HG02571 (cell line): ENCODE measurements around the gene CASP12.
A peak's percentile ranks its signal among the peaks of the same experiment; 100 is the strongest.

Experiments
- ATAC-seq: cut with Tn5 transposase; IDR thresholded peaks from one replicate; pipeline ENCODE4 v1.9.1; 2021; ENCODE audit warnings: mild to moderate bottlenecking, moderate library complexity; ENCODE audit not compliant: unreplicated experiment

Gene CASP12

DNA sequence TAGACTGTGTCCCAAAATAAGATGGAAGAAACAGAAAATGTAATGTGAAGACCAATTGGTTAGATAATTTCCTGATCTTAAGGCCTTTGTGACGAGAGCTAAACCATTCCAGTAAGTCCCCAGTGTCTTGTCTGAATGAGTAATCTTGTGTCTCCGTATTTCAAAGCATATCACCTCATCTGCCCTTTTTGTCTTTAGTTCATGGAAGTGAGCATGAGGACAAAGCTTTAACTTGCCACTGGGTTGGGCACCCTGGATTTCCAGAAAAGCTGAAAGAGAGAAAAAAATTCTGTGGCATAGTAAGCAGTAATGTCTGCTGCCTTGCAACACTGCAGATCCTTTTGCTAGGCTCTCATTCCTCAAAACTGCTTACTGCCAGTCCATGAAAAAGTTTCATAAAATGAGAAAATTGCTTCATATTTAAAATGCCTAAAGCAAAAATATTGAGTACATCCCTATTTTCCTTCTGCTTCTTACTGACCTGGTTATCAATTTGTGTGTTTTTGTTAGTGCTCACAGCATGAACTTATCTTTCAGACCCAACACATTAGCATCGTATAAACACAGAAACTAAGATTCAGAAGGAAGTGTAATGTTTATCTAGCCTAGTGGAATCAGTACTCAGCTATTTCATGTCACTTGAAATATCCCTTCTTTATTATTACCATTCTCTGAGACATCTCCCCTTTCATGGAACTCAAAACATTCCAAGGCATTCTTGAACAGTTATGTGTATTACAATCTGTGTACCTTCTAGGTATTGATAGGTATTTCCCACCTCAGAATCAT lies 5.3 kb downstream of the CASP12 start:
- ATAC-seq, result no peak

DNA sequence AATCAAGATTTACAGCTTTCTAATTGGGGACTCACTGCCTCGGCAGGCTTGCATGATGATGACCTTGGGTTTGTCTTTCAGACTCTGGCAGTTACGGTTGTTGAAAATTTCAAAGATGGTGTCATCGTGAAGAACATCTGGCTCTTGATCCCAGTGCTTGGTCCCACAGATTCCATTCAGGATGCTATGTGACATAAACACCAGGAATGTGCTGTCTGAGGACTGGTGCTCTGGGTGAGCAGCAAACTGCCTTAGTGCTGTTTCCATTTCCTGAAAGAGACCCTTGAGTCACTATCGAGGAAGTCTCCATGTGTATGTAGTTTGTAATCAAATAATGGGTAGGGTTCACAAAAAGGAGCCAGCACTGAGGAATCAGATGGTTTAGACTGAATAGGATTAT lies 7.1 kb downstream of the CASP12 start:
- no peak for ATAC-seq

DNA sequence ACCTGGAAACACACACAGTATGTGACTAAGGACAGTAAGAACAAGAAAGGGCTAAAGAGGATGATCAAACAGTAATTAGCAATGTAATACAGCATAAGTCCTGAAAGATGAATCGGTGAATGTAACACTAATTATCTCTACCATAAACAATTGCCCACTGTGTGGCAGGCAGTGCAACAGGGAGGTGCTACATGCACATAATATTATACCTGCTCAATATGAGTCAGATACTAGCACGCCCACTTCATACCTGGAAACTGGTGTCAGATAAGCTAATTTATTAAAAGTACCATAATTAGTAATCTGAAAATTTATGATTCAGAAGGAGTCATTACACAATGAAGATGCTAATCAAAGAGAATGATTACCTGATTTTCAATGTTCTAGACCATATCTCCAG lies 14.9 kb downstream of the CASP12 start:
- no peak for ATAC-seq

DNA sequence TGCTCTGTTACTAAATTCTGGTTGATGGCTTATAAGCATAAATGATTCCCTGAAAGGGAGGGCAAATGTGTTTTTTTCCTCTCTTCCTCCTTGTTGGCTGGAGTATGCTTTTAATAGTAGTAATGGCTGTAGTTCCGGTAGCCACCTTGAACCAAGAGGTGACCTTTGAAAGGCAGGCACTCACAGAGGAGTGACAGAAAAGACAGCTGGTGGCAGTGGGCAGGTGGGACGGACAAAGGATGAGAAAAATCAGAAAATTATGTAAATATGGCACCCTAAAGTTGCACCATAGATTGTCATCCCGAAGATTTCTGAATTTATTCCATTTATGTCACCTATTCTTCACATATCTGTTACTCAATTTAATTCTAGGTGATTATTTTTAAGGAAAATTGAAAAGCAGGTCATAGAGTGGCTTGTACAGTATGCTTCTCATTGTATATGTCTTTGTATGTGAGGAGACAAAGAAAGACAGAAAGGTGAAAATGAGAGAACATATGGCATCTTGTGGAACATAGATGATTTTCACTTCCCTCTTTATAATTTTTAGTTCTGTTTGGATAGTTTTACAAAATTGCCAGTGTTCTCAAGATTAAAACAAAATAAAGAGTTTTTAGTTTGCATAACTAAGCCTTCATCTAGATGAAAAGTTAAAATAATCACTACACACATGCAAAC lies 17.0 kb downstream of the CASP12 start:
- ATAC-seq, result peak; percentile 47

DNA sequence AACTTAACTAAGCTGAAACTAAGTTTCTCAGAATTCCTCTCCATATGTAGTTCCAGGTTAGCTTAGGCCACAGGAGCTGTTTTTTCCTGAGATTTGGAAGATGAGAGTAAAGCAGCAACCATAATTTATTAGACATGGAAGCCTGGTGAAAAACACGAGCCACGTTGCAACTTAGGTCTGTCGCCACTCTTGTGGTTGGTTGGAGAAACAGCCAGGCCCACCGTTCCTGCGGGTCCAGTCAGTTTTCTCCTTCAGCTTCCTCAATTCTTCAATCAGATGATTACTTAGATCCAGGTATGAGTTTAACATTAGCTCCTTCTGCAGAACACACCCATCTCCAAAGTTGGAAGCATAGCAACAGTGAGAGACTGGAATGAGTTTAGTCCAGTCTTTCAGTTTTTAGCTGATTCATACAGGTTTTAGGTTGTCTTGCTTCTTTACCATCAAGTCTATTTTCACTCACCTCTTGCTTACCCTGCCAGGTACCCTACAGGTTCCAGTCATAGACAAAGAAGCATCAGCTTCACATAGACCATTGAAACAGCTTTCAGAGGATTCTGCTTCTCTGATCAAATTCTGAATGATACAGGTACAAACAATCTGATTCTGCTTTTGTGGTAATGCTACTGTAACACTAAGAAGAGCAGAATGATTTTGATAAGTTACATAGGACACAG lies 18.6 kb downstream of the CASP12 start:
- no peak for ATAC-seq

DNA sequence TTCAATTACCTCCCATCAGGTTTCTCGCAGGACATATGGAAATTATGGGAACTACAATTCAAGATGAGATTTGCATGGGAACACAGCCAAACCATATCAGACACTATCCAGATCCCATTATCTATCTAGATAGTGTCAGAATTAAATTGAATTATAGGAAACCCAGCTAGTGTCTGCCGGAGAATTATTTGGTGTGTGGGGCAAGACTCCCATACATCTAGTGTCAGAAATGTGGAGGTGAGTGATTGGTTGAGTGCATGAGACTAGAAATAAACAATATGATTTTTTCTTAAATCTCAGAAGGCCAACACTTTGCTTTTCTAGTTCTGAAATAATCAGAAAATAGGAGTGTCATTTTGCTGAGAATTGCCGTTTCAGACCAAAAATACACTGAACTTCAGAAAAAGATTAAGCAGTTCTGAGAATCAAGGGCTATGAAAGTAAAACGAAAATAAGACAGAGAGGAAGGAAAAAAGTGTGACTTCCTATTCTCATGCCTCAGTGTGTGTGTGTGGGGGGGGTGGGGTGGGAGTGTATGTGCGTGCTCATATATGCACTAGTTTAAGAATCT lies 21.3 kb downstream of the CASP12 start:
- ATAC-seq, result no peak

DNA sequence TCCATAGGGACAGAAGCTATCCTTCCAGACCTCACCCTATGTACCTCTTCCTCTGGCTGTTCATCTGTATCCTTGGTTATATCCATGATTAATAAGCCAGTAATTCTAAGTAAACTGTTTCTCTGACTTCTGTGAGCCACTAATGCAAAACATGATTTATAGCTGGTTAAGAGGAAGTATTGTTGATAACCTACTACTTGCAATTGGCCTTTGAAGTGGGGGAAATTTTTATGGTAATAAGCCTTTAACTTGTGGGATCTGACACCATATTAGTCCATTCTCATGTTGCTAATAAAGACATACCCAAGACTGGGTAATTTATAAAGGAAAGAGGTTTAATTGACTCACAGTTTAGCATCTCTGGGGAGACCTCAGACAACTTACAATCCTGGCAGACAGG lies 21.9 kb downstream of the CASP12 start:
- ATAC-seq, result no peak

DNA sequence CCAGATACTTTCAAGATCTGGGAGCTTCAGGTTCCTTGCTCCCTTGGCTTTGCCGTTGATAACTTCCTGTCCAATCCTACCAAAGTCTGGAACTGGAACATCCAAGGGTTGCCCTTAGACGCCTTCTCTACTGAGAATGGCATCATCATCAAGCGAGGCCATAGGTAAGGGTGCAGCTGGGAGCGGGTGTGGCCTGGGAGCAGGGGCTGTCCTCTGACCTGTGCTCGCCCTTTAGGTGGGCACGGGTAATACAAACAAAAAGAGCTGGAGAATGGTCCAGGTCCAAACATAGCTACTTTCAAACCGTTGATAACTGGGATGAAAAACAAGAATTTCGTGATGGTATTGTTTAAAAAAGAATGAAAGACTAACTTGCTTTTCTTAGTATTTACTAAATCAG lies 25.0 kb downstream of the CASP12 start:
- no peak for ATAC-seq

DNA sequence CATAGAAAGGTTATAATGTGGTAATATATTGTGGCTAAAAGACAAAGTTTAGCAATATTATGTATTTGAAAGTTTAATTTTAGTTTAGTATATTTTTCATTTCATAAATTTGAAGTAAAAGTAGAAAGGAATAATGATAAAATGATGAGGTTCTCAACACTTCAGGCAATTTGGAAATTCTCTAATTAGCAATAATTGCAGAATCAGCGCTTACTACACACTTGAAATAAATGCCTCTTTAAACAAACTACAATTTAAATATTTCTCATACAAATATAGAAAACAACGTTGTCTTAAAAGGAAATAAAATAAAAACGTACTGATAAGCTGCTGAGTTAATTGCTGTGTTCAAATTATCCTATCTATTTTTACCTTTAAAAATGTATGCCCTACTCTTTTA lies 25.9 kb downstream of the CASP12 start:
- ATAC-seq, result no peak

DNA sequence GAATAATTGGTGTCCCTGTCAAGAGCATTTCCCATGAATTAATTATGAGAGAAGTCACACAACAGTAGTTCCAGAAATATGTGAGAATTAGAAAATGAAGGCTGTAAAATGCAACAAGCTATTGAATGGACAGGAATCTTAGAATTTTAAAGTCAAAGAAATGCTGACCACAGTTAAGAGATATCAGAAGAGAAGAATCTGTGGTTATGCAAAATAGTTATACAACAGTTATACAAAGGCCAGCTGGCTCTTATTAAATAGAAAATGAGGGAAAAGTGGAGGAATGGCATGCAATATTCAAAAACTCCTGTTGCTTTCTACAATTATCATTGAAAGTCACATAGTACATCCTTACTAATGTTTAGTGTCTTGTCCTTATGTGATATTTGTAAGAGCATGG lies 27.4 kb downstream of the CASP12 start:
- no peak for ATAC-seq

DNA sequence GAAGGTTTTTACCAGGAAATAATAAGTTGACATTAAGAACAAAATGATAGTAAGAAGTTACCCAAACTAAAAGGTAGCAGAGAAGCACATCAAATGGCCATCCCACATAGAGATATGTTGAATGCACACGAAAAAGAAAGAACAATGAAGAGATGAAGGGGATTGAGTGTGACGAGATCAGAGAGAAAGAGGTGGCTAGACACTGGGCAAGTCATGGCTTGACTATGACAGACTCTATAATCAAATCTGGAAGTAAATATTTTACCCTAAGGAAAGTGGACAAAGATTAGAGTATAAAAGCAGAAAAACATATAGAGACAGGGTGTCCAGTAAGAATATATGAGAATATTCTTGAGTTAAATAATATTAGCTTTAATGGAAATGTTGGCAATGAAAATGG lies 31.4 kb downstream of the CASP12 start:
- ATAC-seq, result no peak

DNA sequence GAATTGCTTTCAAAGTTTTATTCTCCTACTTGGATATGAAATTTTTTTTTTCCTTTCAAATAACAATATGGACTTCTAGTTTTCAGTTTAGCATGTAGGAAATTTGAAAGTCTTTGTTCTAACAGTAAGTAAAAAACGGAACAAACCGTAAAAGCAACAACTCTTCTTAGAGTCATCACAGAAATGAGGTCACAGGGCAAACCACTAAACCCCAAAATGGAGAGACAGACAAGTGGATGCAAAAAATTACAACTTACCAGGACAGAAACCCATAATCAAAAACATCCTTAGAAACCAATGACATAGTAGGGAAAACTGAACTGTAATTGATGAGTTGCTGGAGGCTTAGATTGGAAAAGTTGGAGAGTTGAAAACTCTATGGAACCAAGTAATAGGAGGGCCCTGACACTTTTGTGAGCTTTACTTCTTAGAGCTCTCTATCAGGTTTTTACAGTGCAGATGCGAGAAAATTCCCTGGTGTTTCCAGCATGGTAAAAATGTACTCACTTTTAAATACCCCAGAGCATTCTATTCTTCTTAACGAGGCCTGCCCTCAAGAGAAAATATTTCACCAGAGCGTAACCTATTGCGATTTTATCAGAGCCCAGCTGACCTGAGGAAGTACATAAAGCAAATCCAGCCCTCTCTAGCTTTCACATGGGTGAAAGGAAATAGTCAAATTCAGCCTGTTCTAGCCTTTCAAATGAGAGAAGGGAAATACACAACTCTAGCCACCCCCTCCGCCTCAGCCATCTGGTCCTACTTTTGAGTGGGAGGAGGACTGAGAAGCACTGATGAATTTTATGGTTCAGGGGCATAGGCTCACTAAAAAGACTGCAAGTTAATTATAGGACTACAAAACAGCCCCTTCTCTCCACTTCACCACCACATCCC lies 39.1 kb downstream of the CASP12 start:
- no peak for ATAC-seq

DNA sequence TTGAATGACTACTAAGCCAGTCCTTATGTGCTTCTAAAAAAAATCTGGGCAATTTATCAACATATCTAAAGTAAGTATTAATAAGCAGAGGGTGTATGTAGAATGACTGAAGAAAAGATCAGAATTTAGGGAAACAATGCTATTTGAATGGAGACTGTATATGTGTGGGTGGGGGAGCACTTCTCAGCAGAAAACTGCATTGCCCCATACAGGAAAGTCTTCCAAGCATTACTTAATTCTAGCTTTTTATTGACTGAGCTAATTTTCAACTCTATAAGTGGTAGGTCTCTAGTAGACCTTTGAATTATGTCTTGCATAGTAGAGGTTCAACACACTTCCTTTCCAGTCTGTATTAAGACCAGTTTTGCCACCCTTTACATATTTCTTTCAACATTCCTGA lies 41.7 kb downstream of the CASP12 start:
- no peak for ATAC-seq

DNA sequence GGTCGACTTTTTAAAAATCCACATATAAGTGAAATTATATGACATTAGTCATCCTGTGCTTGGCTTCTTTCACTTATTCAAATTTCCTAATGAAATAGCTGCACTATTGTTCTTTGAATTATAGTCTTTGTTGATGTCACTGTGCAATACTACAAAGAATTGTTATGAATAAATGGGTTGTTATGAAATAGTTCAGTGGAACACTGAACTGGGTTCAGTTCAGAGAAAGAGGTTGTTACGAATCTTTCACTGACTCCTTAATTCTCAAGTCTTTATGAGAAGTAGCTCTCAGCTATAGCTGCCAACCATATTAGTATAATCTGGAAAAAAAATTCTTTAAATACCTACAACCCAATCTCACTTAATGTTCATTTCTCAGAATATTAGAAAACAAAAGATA lies 42.3 kb downstream of the CASP12 start:
- ATAC-seq, result no peak

DNA sequence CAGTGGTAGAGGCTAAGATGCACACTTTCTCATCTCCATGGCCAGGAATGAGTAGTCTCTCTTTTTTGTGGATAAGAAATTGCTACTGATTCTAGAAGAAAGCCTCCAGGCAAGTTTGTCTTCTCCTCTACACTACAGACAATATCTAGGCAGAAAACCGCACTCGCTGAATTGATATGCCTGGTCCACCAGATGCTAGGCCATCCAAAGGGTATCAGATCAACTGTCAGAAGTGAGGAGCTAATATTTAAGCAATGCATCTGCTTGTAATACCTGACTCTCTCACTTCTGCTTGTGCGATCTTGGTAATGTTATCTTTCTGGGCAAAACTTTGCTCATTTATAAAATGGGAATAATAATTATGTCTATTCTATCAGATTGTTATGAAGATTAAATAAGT lies 45.0 kb downstream of the CASP12 start:
- ATAC-seq, result no peak

DNA sequence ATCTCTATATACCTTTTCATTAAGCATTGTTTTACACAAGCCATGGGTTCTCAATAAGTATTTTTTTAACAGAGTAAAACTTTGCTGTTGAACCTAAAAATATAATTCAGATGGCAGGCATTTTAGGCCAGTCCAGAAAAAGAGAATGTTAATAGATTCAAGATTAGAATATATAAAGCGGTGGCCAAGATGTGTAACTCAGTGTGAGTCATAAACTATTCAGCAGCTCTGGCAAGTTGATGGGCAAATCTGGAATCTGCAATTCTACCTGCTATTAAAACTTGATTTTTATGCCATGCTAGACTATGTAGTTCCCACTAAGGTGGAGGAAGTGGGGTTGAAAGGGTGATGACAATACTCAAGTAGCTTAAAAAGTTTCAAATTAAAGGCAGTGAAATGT lies 45.4 kb downstream of the CASP12 start:
- ATAC-seq, result no peak

DNA sequence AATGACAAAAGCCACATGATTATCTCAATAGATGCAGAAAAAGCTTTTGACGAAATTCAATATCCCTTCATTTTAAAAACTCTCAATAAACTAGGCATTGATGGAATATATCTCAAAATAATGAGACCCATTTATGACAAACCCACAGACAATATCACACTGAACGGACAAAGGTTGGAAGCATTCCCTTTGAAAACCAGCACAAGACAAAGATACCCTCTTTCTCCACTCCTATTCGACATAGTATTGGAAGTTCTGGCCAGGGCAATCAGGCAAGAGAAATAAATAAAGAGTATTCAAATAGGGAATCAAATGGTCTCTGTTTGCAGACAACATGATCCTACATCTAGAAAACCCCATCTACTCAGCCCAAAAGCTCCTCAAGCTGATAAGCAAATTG lies 52.0 kb downstream of the CASP12 start:
- ATAC-seq, result no peak

DNA sequence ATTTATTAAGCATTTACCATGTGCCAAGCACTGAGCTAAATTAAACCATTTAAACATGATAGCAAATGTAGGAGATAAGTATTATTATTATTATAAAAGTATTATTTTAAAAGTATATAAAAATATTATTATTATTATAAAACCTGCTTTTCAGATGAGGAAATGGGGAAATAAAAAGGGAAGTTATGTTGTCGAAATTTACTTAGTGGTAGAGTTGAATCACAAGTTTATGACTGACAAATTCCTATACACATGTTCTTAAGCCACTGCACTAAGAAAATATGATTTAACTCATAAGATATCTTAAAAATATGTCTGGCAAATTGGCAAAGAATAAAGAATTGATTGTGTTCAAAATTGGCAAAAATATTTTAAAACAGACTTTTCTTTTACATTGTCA lies 53.8 kb downstream of the CASP12 start:
- no peak for ATAC-seq

DNA sequence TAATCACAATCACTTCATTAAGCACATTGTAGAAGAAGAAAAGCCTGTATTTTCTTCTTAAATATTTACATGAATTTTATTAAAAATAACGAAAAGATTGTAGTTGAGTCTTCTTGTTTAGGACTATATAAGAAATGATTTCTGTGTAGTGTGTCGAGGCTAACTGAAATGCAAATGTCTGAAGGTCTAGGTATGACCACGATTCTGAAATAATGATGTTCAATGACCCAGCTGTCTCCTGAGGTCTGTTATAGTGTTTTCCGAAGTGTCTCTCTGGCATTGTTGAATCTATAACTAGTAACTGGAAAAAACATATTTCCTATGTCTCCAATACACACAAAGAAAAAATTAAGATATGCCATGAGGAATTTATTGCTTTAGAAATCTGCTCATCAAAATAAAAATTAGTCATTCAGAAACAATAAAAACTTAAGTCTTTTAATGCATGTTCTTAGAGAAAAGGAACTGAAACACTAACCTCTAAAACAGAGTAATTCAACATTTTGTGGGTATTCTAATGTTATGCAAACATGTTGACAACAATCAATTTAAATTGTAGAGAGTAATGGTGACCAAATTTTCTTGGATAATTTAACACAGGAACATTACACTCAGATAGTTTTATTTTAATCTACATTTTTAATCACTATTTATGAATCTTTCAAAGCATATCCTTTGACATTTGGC lies 55.0 kb downstream of the CASP12 start:
- no peak for ATAC-seq

DNA sequence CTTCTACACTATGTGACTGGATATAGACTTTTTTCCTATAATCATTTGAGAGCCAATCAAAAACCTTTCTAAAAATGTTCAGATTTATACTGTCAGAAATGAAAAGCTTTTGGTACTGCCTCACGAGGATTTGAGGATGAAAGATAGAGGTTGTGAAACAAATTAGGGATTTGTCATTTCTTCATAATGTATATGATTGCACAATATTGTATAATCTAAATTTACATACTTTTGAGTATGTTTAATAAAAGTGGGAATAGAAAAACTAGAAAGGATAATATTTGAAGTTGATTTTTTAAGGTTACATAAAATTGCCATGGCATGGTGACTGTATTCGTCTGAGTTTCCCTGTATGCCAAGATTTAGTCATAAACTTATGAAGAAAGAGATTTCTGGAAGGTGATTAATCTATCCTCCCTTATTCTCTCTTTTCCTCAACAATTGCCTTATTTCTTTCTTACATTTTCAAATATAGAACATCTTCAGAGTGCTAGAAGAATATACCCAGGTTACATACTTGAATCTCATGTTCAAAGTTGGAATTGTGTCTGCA lies 56.2 kb downstream of the CASP12 start:
- ATAC-seq, result no peak
